ENCODE results near the gene POMP. TPM values are rescaled to one million over a fixed set of nuclear protein-coding genes. Genes with fewer than 3 reads are reported as not detected.

The POMP gene
- total RNA-seq, 2 donors from 2014 or later = 88.2 to 93.7 TPM

DNA sequence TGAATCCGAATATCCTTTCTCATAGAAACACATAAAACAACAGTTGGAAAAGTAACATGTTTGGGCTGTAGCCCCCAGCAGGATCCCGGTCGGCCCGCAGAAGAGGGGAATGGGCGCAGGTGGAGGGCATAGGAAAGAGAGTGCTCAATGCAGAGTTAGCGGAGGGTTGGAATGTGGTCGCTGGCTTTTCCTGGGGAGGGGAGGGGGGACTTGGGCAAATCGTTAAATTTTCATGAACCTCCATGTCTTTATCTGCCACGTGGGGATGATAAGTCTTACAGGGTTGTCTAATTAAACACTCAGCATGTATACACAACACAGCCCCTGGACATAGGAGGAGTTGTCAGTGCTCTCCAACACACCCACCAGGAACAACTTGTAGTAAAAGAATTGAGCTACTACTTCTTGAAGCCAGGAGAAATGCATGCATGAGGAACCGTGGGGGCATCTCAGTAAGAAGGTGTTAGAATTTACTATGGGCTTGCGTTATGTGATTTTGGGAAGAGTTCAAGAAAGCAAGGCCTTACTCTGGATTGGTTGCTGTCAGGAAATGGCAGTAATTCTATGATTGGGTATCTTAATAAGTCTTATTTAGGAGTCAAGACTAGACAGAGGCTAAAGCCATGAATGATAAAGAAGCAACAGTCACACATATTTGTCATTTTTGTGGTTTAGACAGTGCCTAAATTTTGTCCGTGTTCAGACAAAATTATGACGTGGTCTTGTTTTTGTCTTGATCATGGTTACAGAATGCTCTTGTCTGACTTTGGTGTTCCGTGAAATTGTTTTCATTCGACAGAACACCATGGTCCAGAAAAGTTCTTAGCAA, 60.5 kb downstream of the POMP start:
- Histone ChIP-seq H3K36me3 (no peaks in the 10 kb centered on the region), H3K27me3 (no peaks in the 10 kb centered on the region), H3K27ac (peak overlapping the region; percentile 96 to 99), H3K4me3 (peak overlapping the region; percentile 56 to 79), H3K9me3 (no peaks in the 10 kb centered on the region), H3K4me1 (peaks cover 0 to 30% of the 10 kb centered on the region in 2 donors)
- TF ChIP-seq, protein P1, sequence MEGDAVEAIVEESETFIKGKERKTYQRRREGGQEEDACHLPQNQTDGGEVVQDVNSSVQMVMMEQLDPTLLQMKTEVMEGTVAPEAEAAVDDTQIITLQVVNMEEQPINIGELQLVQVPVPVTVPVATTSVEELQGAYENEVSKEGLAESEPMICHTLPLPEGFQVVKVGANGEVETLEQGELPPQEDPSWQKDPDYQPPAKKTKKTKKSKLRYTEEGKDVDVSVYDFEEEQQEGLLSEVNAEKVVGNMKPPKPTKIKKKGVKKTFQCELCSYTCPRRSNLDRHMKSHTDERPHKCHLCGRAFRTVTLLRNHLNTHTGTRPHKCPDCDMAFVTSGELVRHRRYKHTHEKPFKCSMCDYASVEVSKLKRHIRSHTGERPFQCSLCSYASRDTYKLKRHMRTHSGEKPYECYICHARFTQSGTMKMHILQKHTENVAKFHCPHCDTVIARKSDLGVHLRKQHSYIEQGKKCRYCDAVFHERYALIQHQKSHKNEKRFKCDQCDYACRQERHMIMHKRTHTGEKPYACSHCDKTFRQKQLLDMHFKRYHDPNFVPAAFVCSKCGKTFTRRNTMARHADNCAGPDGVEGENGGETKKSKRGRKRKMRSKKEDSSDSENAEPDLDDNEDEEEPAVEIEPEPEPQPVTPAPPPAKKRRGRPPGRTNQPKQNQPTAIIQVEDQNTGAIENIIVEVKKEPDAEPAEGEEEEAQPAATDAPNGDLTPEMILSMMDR (IDR thresholded peaks at IDR 0.05) = no peak
- no peak for DNase-seq (ENCODE audit: low spot score)

DNA sequence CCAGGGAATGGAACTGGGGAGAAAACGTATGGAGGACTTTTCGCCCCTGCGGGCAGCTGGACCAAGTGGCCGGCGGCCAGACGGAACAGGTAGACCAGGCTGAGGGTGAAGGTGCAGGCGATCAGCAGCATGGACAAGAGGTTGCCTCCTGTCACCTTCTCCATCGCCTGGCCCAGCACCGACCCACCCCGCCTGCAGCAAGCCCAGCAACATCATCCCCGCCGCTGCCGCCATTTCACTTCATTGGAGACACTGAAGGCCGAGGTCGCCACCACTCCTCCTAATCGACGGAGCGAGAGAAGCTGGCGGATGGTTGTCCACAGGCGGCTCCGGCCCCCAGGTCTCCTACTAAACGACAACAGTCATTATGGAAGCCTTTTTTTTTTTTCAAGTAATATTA, 64.9 kb downstream of the POMP start:
- no peak for DNase-seq (ENCODE audit: low spot score)
- H3K9me3 ChIP-seq = no peaks in the 10 kb centered on the region
- peaks cover 0 to 8% of the 10 kb centered on the region in 2 donors for H3K4me1 ChIP-seq
- no peak overlapping the region for H3K4me3 ChIP-seq
- TF ChIP-seq, protein P1 (IDR thresholded peaks at IDR 0.05) = no peak
- no peaks in the 10 kb centered on the region for H3K36me3 ChIP-seq
- no peaks in the 10 kb centered on the region for H3K27me3 ChIP-seq
- no peak overlapping the region for H3K27ac ChIP-seq

DNA sequence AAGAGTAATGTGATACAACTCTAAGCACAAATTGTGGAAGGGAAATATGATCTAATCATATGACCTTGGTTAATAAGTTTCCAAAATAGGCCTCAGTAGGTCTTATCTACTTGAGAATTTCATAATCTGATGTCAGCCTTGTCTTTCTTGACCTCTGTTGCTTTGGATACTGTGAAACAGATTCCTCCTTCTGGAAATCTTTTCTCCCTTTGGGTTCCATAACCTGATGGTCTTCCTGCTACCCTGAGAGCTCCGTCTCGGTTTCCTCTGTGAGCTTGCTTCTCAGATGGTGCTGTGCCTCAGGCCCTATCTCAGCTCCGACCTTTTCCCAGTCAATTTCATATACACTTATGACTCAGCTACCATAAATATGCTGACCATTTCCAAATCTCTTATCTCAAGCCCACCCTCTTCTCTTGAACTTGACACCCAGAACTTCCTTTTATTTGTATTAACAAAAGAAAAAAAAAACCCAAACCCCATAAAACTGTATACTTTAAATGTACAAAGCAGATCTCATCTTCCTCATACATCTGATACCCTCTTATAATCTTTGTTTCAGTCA, 66.2 kb downstream of the POMP start:
- no peaks in the 10 kb centered on the region for H3K9me3 ChIP-seq
- H3K27me3 ChIP-seq = no peaks in the 10 kb centered on the region
- no peak for DNase-seq (ENCODE audit: low spot score)
- H3K36me3 ChIP-seq = no peaks in the 10 kb centered on the region
- no peak overlapping the region for H3K27ac ChIP-seq
- no peak overlapping the region for H3K4me3 ChIP-seq
- TF ChIP-seq, protein P1 (IDR thresholded peaks at IDR 0.05) = no peak
- no peaks in the 10 kb centered on the region for H3K4me1 ChIP-seq

Other genes with a start within 250 kb of the POMP start
- gene FLT1, start 164.0 kb upstream of the POMP start, total RNA-seq = 10 to 100 TPM; 40.0 to 51.3 TPM
- gene SLC46A3, start 59.8 kb downstream of the POMP start, total RNA-seq = 10 to 100 TPM; 13.5 to 24.1 TPM
- 100 to 1,000 TPM in 1 of 2 donors, 10 to 100 TPM in 1; 34.6 to 142 TPM for gene MTUS2, start 161.2 kb downstream of the POMP start, total RNA-seq

Measured in right atrium auricular region (tissue), 2 donors.